GM19397 (cell line): Measurements from ENCODE around the gene SMCO3.
A peak's percentile ranks its signal among the peaks of the same experiment; 100 is the strongest.

Experiments used
- ATAC-seq: cut with Tn5 transposase; IDR thresholded peaks from one replicate; pipeline ENCODE4 v1.9.1; 2021; ENCODE audit warnings: mild to moderate bottlenecking, moderate library complexity; ENCODE audit not compliant: unreplicated experiment

Gene SMCO3

GRCh38 chr12:14828892-14829291, 14.9 kb upstream of the SMCO3 start:
- ATAC-seq: peak; percentile 50

- ATAC-seq: no peak
Observed at GRCh38 chr12:14827043-14827442, 13.1 kb upstream of the SMCO3 start.

GRCh38 chr12:14826491-14826890, 12.5 kb upstream of the SMCO3 start:
- ATAC-seq: no peak

- no peak for ATAC-seq
Observed at GRCh38 chr12:14825256-14825655, 11.3 kb upstream of the SMCO3 start.

GRCh38 chr12:14824012-14824634, 10.1 kb upstream of the SMCO3 start:
- ATAC-seq: no peak

GRCh38 chr12:14811486-14811885, 2.5 kb downstream of the SMCO3 start:
- no peak for ATAC-seq

GRCh38 chr12:14810953-14811483, 3.0 kb downstream of the SMCO3 start:
- no peak for ATAC-seq

GRCh38 chr12:14810167-14810952, 3.6 kb downstream of the SMCO3 start:
- no peak for ATAC-seq

GRCh38 chr12:14803830-14804160, 10.2 kb downstream of the SMCO3 start:
- ATAC-seq: peak; percentile 17

- peak; percentile 99 for ATAC-seq
Observed at GRCh38 chr12:14803011-14803829, 10.8 kb downstream of the SMCO3 start, which contains the start of the genes C12orf60 and WBP11. C12orf60 (plus strand) TSS chr12:14803670; CDS start chr12:14822936, 19,266 bp downstream. WBP11 (minus strand) TSS chr12:14803478; CDS start chr12:14801383, 2,095 bp downstream.

- no peak for ATAC-seq
Observed at GRCh38 chr12:14802721-14803010, 11.3 kb downstream of the SMCO3 start.

- no peak for ATAC-seq
Observed at GRCh38 chr12:14802247-14802646, 11.7 kb downstream of the SMCO3 start.

- ATAC-seq: no peak
Observed at GRCh38 chr12:14795028-14795448, 18.9 kb downstream of the SMCO3 start.

GRCh38 chr12:14785568-14785967, 28.4 kb downstream of the SMCO3 start:
- no peak for ATAC-seq

- no peak for ATAC-seq
Observed at GRCh38 chr12:14784471-14784870, 29.5 kb downstream of the SMCO3 start.

GRCh38 chr12:14782756-14783155, 31.2 kb downstream of the SMCO3 start:
- ATAC-seq: no peak

GRCh38 chr12:14781563-14781962, 32.4 kb downstream of the SMCO3 start:
- no peak for ATAC-seq

GRCh38 chr12:14780859-14781258, 33.1 kb downstream of the SMCO3 start:
- no peak for ATAC-seq

GRCh38 chr12:14779834-14780233, 34.1 kb downstream of the SMCO3 start:
- no peak for ATAC-seq

GRCh38 chr12:14777271-14777670, 36.7 kb downstream of the SMCO3 start:
- ATAC-seq: no peak

GRCh38 chr12:14776236-14776961, 37.6 kb downstream of the SMCO3 start:
- no peak for ATAC-seq
